Activated CD4-positive, alpha-beta T cell treated with anti-CD3 and anti-CD28 coated beads, Interleukin-2, amount 50 U/mL, for 24 hours (primary cell): Measurements from ENCODE around the gene ZNF598.
"Not testable (repeated sequence)": the region's sequence is repeated elsewhere in the genome, so short reads cannot be mapped to it uniquely, and the experiment has no call there.

Source experiments
- DNase-seq, 2 donors: peaks; one replicate each; pipeline ENCODE4 v3.0.0-alpha.2; 2020; ENCODE audit warnings: low read depth in 1 of 2, low spot score in 1 of 2

Gene ZNF598

GRCh38 chr16:1960665-1961630 is 48.7 kb downstream of the ZNF598 start:
- peak; percentile 53 to 59 for DNase-seq

GRCh38 chr16:1959269-1960039 is 50.2 kb downstream of the ZNF598 start, which contains the start of gene NDUFB10:
TSS of gene NDUFB10 (plus strand) at chr16:1959538. CDS start at chr16:1959625, 87 bp downstream.
- DNase-seq, result peak; percentile 78 to 87

- DNase-seq, result no peak
Measured at GRCh38 chr16:1958715-1959268, 50.8 kb downstream of the ZNF598 start.

- not testable (repeated sequence) for DNase-seq
Measured at GRCh38 chr16:1958143-1958491, 51.5 kb downstream of the ZNF598 start.

- not testable (repeated sequence) for DNase-seq
Measured at GRCh38 chr16:1957434-1958142, 52.0 kb downstream of the ZNF598 start.

GRCh38 chr16:1953734-1954133 is 55.9 kb downstream of the ZNF598 start:
- DNase-seq, result no peak

- no peak for DNase-seq
Measured at GRCh38 chr16:1950559-1950958, 59.1 kb downstream of the ZNF598 start.

- no peak for DNase-seq
Measured at GRCh38 chr16:1950047-1950446, 59.6 kb downstream of the ZNF598 start.

GRCh38 chr16:1949507-1949906 is 60.1 kb downstream of the ZNF598 start:
- no peak for DNase-seq
